K562 (cell line): ENCODE data around the gene SLCO2A1.

Experiments
- ATF7 ChIP-seq: fragments of 450-650 bp; IDR thresholded peaks from 2 replicates; pipeline ENCODE4 v1.7.1; 2014; ENCODE audit warnings: mild to moderate bottlenecking, moderate library complexity
- ETV6 ChIP-seq, 3 experiments: fragments of 150-350 bp in 1 of 3; sonication (generic) in 1 of 3; formaldehyde crosslinking in 1 of 3; IDR thresholded peaks; 2 replicates each; pipeline versions ENCODE4 v1.6.1 to v1.8.0; 2014 to 2022; ENCODE audit warnings: borderline replicate concordance in 2 of 3, low read depth in 2 of 3, antibody characterized with exemption in 1 of 3, low read length in 1 of 3, mild to moderate bottlenecking in 1 of 3, missing genetic modification reagents in 1 of 3
- GABPB1 ChIP-seq: sonication (generic); formaldehyde crosslinking; IDR thresholded peaks from 2 replicates; pipeline ENCODE4 v1.8.0; 2022; ENCODE audit warnings: mild to moderate bottlenecking, missing genetic modification reagents
- NFIC ChIP-seq: fragments of 450-650 bp; IDR thresholded peaks from 2 replicates; pipeline ENCODE4 v1.6.1; 2017; ENCODE audit warnings: mild to moderate bottlenecking, inconsistent platforms
- POLR2A ChIP-seq: fragments of 450-650 bp; conservative IDR thresholded peaks from 2 replicates; pipeline ENCODE4 v1.6.1; 2016
- SMARCC2 ChIP-seq: fragments of 450-650 bp; IDR thresholded peaks from 2 replicates; pipeline ENCODE4 v1.6.1; 2017; ENCODE audit warnings: antibody characterized with exemption, moderate library complexity, mild to moderate bottlenecking, low read depth
- ZNF146 ChIP-seq: IDR thresholded peaks from one replicate; pipeline ENCODE4 v1.6.1; 2018; ENCODE audit warnings: missing compliant biosample characterization; ENCODE audit not compliant: unreplicated experiment
- ZNF232 ChIP-seq: sonication (generic); formaldehyde crosslinking; IDR thresholded peaks from 2 replicates; pipeline ENCODE4 v1.8.0; 2022; ENCODE audit warnings: mild to moderate bottlenecking, missing genetic modification reagents
- TF ChIP-seq, protein P1 (sequence below), 3 experiments: IDR thresholded peaks in 2 of 3; conservative IDR thresholded peaks in 1 of 3; 2 replicates each; pipeline ENCODE4 v1.5.1; 2011 to 2012; ENCODE audit warnings: low read length in 3 of 3, mild to moderate bottlenecking in 3 of 3, control low read depth in 2 of 3, improper control_type of control experiment in 1 of 3, inconsistent platforms in 1 of 3, low read depth in 1 of 3, mixed read lengths in 1 of 3, moderate library complexity in 1 of 3; ENCODE audit not compliant: insufficient read depth in 2 of 3

- TF ChIP-seq POLR2A (no peak), ATF7 (no peak), ZNF146 (CRISPR knock-in tag) (no peak), ZNF232 (CRISPR knock-in tag) (no peak), SMARCC2 (no peak), ETV6 (IDR thresholded peaks at IDR 0.05; ENCODE audit: borderline replicate concordance in 1 of 2, low read depth in 2 of 2, low read length in 1 of 2) (no peak), ETV6 (CRISPR knock-in tag; IDR thresholded peaks at IDR 0.05; ENCODE audit: borderline replicate concordance) (no peak), GABPB1 (CRISPR knock-in tag) (no peak), NFIC (peak; percentile 52)
- TF ChIP-seq, protein P1, sequence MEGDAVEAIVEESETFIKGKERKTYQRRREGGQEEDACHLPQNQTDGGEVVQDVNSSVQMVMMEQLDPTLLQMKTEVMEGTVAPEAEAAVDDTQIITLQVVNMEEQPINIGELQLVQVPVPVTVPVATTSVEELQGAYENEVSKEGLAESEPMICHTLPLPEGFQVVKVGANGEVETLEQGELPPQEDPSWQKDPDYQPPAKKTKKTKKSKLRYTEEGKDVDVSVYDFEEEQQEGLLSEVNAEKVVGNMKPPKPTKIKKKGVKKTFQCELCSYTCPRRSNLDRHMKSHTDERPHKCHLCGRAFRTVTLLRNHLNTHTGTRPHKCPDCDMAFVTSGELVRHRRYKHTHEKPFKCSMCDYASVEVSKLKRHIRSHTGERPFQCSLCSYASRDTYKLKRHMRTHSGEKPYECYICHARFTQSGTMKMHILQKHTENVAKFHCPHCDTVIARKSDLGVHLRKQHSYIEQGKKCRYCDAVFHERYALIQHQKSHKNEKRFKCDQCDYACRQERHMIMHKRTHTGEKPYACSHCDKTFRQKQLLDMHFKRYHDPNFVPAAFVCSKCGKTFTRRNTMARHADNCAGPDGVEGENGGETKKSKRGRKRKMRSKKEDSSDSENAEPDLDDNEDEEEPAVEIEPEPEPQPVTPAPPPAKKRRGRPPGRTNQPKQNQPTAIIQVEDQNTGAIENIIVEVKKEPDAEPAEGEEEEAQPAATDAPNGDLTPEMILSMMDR (IDR thresholded peaks at IDR 0.05 in 2 of 3, conservative IDR thresholded peaks at IDR 0.05 in 1 of 3; ENCODE audit: insufficient read depth in 2 of 3, low read depth in 1 of 3, low read length in 3 of 3) = no peak
Measured at GRCh38 chr3:133933097-133934024, 96.4 kb downstream of the SLCO2A1 start.
